ENCODE measurements around the gene CLVS2. TPM values are rescaled to one million over a fixed set of nuclear protein-coding genes. Genes with fewer than 3 reads are reported as not detected.

CLVS2 gene
- total and polyA plus RNA-seq, 2 of the 4 experiments (the other 2 are of a cell fraction): 0.02 TPM; not detected in 1

- DNase-seq (no peak), ATAC-seq (ENCODE audit: low read depth) (no peak)
- H3K4ac ChIP-seq (ENCODE audit: low read depth, low read length): no peak overlapping the region
- H2BK15ac ChIP-seq (ENCODE audit: low read depth, low read length): no peak overlapping the region
- ChIA-PET POLR2A (ENCODE audit: unreplicated experiment) (no interaction called here), CTCF (no interaction called here)
- TF ChIP-seq SMC3 (IDR thresholded peaks at IDR 0.05; ENCODE audit: low read depth, low read length) (no peak), USF2 (IDR thresholded peaks at IDR 0.05; ENCODE audit: low read depth, low read length) (no peak), RFX5 (IDR thresholded peaks at IDR 0.05; ENCODE audit: low read depth, low read length) (no peak), NFE2L2 (IDR thresholded peaks at IDR 0.05; ENCODE audit: low read depth, low read length) (no peak), FOS (IDR thresholded peaks at IDR 0.05; ENCODE audit: low read depth, low read length) (no peak), ELK1 (IDR thresholded peaks at IDR 0.05; ENCODE audit: borderline replicate concordance, low read depth, low read length) (no peak), RAD21 (IDR thresholded peaks at IDR 0.05; ENCODE audit: low read length) (no peak), MXI1 (IDR thresholded peaks at IDR 0.05; ENCODE audit: borderline replicate concordance, low read depth, low read length) (no peak), POLR2A (IDR thresholded peaks at IDR 0.05; ENCODE audit: low read depth, low read length) (no peak), RCOR1 (IDR thresholded peaks at IDR 0.05; ENCODE audit: insufficient replicate concordance, low read length) (no peak), CEBPB (IDR thresholded peaks at IDR 0.05; ENCODE audit: low read depth, low read length) (no peak), CTCF (conservative IDR thresholded peaks at IDR 0.05; ENCODE audit: low read depth, low read length) (no peak), MAZ (IDR thresholded peaks at IDR 0.05; ENCODE audit: borderline replicate concordance, low read depth, low read length) (no peak), MAFK (IDR thresholded peaks at IDR 0.05; ENCODE audit: low read depth, low read length) (no peak)
- H3K9ac ChIP-seq (ENCODE audit: low read depth, low read length): no peak overlapping the region
- H3K23ac ChIP-seq (ENCODE audit: low read depth, low read length): no peak overlapping the region
- no peak overlapping the region for H3K27ac ChIP-seq (ENCODE audit: insufficient read depth, low read length)
- no peaks in the 10 kb centered on the region for H3K36me3 ChIP-seq (ENCODE audit: control insufficient read depth, insufficient read depth, low read length)
- H3K56ac ChIP-seq (ENCODE audit: extremely low read depth, insufficient read depth, low read length): no peak overlapping the region
- H4K91ac ChIP-seq (ENCODE audit: insufficient read depth, low read depth, low read length): no peak overlapping the region
- H2BK20ac ChIP-seq (ENCODE audit: low read depth, low read length): no peak overlapping the region
- no TSS peak for BruUV-seq (replicated peaks)
- no peak overlapping the region for H3K4me3 ChIP-seq (ENCODE audit: insufficient read depth, low read depth, low read length)
- intact Hi-C loops (cut with micrococcal nuclease) (no loop called here), dilution Hi-C loops (cut with HindIII; ENCODE audit: low sequenced_read_pairs, unreplicated experiment) (no loop called here), in situ Hi-C loops (cut with MboI; ENCODE audit: low sequenced_read_pairs) (no loop called here)
- peaks cover under 1% of the 10 kb centered on the region for H3K9me3 ChIP-seq (ENCODE audit: control insufficient read depth, insufficient read depth, low read length)
- 40% methylated on average over 1 of the region's 3 CpGs; no CpG with 5 or more reads in 1 of the 2 experiments for WGBS, 2 experiments (ENCODE audit: extremely low coverage in 2 of 2, insufficient read length in 1 of 2)
- no peak overlapping the region for H4K5ac ChIP-seq (ENCODE audit: low read depth, low read length)
- H3K14ac ChIP-seq (replicated peaks; ENCODE audit: low read depth, low read length): no peak overlapping the region
- no peaks in the 10 kb centered on the region for H4K20me1 ChIP-seq (ENCODE audit: insufficient read depth, low read length)
- no peak overlapping the region for H2BK120ac ChIP-seq (ENCODE audit: low read depth, low read length)
- no peaks in the 10 kb centered on the region for H3K79me1 ChIP-seq (ENCODE audit: low read depth in 1 of 2, low read length in 2 of 2)
- no peaks in the 10 kb centered on the region for H3K9me1 ChIP-seq (ENCODE audit: insufficient read depth, low read length)
- no peak overlapping the region for H3K18ac ChIP-seq (ENCODE audit: low read depth, low read length)
- no peak overlapping the region for H2AK5ac ChIP-seq (ENCODE audit: low read depth, low read length)
- H3K4me2 ChIP-seq (ENCODE audit: low read depth, low read length): no peak overlapping the region
- no peaks in the 10 kb centered on the region for H3K27me3 ChIP-seq (ENCODE audit: control insufficient read depth, insufficient read depth, low read length)
- H2AFZ ChIP-seq (replicated peaks; ENCODE audit: low read length, poor library complexity): no peak overlapping the region
- H4K8ac ChIP-seq (ENCODE audit: low read depth in 2 of 2, low read length in 2 of 2): no peak overlapping the region
- no peak overlapping the region for H2AK9ac ChIP-seq (replicated peaks; ENCODE audit: low read depth, low read length, poor library complexity)
- H3K4me1 ChIP-seq (ENCODE audit: control insufficient read depth, insufficient read depth, low read length): no peaks in the 10 kb centered on the region
- no peak overlapping the region for H2BK5ac ChIP-seq (ENCODE audit: low read depth, low read length, poor library complexity, severe bottlenecking)
These were observed 48.4 kb downstream of the CLVS2 start for GRCh38 chr6:123044341-123044860.
